Endometrial microvascular endothelial cells (primary cell): ENCODE results near the gene ZNF605. TPM values are rescaled to one million over a fixed set of nuclear protein-coding genes. Genes with fewer than 3 reads are reported as not detected.
"Not testable (repeated sequence)": the region's sequence is repeated elsewhere in the genome, so short reads cannot be mapped to it uniquely, and the experiment has no call there.

Source experiments
- in situ Hi-C: cut with HindIII; loops from 2 replicates; pipeline ENCODE4 v1.10.0; 2017; ENCODE audit warnings: low sequenced_read_pairs, low pct_unique_long_range_greater_than_20kb; ENCODE audit errors: inconsistent ontology term
- total RNA-seq: library from RNA; depleted of rRNA; stranded (reverse); fragments of >200 nt; gene quantifications from one replicate; pipeline ENCODE4 v1.2.3, GENCODE V29; 2015; ENCODE audit errors: inconsistent ontology term

The ZNF605 gene
- total RNA-seq, 1 donor from 2014 or later = 2.4 TPM

DNA sequence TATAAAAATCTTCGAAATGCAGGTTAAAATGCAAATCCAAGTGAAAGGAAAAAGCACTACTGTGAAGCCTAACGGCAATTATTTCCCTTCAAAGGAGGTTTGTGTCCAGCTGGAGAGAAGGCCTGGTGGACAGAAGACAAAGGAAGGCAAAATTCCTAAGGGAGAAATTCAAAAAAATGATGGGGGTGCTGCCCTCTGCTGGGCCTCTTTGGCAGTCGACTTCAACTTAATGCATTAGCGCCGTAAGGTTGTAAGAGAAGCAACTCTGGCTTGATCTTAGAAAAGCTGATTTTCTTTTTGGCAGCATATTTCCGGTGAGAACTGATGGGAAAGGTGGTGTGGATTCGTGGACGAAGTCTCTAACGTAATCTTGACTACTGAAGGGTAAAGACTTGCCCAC lies 34.4 kb downstream of the ZNF605 start:
- in situ Hi-C loops = no loop called here

DNA sequence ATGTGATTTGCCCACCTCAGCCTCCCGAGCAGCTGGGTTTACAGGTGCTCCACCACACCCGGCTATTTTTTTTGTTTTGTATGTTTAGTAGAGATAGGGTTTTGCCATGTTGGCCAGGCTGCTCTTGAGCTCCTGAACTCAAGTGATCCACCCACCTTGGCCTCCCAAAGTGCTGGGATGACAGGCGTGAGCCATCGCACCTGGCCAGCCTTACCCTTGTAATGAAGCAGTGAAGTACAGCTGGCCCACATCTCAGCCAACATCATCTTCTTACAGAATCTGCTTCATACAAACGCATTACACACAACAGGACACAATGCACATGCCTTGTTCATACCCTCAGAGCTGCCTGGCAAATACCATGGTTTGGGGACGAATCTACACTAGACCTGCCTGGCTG lies 37.4 kb downstream of the ZNF605 start:
- in situ Hi-C loops = loop anchor here (10.0 kb wide), 1 partner anchor 136 kb away; no protein-coding TSS in a partner anchor

DNA sequence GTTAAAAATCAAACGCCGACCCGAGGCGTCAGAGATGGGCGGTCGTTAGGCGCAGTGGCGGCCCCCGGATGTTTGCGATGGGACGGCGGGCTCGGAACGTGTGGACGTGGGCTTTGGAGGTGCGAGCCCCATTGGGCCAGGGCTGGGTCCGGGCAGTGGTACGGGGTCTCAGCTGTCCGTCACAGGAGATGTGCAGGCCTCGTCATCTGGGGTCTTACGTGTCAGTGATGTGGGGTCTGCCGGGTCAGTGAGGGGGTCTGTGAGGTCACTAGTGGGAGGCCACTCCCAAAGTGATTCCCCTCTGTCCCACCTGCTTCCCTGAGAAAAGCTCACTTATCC lies 47.1 kb downstream of the ZNF605 start:
- in situ Hi-C loops = no loop called here

DNA sequence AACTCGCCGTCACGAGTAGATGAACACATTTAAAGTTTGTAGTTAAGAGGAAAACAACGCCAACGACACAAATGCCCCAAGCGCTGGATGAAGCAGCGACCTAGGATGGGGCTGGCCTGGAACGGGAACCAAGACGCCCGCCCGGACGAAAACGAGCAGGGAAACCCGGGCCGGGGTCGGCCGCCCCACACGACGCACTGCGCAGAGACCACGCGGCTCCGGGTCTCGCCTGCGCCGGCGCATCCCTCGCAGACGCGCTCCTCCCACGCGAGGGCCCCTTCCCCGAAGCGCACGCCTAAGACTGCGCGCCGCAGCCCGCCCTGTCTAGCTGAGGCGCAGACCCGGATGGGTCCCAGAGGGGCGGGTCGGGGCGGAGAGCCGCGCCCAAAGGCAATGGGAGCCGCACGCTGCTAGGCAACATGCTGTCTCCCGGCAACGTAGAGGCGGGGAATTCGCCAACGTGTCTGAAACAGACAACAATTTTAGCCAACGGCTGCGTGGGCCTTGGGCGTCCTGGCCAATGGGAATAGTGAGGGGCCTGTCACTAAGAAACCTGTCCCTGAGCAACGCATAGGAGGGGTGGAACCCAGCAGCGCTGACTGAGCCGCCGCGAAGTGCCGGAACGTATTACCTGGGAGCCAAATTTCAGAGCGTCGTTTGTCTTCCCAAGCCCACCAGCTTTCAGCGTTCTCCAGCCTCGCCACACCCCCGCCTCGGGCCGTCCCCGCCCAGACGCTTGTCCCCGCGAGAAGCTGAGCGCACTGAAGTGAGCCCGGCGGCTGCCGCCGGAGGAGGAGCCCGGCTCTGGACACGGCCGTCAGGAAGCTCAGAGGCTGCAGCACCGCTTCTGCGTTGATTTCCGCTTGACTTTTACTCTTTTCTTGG lies 47.7 kb downstream of the ZNF605 start:
- in situ Hi-C loops = no loop called here

DNA sequence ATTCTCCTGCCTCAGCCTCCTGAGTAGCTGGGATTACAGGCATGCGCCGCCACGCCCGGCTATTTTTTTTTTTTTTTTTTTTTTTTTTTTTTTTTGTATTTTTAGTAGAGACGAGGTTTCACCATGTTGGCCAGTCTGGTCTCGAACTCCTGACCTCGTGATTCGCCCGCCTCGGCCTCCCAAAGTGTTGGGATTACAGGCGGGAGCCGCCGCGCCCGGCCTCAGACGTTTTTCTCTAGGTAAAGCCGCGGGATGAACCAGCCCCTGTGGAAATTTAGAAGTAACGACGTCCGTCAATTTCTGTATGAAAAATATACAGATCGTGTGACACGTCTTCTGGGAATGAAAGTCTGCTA lies 48.3 kb downstream of the ZNF605 start:
- in situ Hi-C loops = not testable (repeated sequence)

DNA sequence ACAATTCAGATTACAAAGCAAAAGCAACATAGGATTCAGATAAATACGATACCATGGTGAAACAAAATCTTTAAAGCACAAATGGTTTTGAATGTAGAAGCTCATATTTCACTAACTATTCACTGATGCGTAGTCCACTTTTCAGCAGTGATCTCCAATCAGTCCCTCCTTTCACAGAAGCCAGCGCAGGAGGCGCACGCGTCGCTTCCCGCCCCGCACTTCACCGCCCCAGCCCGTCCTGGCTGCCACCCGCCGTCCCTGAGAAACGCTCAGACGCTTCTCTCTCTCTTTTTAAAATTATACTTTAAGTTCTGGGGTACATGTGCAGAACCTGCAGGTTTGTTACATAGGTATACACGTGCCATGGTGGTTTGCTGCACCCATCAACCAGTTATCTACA lies 48.9 kb downstream of the ZNF605 start:
- in situ Hi-C loops = no loop called here

DNA sequence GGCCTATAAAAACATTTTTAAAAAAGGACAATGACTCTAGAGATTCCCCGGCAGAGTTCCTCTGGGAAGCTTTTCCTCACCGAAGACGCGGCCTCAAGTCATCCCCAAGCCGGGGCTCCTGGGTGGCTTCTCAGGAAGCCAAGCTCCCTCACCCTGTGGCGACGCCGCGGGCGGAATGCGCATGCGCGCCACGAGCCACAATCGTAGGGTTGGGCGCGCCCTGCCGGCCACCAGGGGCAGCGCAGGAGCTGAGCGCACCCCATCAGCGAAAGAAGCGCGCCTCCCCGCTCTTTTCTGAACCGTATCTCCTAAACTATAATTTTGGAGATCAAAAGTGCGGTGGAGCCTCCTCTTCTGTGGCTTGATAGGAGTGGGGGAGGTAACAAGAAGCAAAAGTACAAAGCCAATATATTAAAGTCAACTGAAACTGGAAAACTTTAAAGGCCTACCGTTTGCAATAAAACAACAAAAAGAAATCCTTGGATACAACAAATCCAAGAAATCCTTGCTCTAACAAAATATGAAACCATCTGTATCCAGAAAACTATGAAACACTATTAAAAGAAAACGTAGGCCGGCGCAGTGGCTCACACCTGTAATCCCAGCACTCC lies 51.3 kb downstream of the ZNF605 start:
- in situ Hi-C loops = no loop called here

DNA sequence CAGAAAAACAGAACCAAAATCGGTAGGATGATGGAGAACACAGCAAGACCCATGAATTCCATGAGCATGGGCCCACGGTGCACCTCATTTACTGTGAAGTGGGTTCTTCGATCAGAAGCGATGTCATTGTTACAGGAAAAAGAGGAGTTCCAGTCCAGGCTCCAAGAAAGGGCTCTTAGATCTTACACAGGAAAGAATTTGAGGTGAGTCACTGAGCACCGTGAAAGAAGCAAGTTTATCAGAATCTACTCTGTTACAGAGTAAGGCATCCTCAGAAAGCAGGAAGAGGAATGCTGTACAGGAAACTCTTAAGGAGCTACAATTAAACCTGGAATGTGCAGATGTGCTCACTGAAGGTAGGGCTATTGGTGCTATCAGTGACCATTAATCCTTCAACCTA lies 57.1 kb downstream of the ZNF605 start:
- in situ Hi-C loops = no loop called here

DNA sequence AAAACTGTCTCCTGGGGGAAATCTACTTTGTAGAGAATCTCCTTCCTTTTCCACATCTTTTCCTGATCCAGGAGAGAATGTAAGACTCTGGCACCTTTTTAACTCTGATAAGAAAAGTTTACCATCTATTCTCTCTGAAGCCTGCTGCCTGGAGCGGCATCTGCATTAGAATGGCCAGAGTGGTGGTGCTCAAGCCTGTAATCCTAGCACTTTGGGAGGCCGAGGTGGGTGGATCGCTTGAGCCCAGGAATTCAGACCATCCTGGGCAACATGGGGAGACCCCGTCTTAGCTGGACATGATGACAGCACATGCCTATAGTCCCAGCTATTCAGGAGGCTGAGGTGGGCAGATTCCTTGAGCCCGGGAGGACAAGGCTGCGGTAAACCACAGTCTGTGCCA lies 67.3 kb downstream of the ZNF605 start:
- in situ Hi-C loops = no loop called here

DNA sequence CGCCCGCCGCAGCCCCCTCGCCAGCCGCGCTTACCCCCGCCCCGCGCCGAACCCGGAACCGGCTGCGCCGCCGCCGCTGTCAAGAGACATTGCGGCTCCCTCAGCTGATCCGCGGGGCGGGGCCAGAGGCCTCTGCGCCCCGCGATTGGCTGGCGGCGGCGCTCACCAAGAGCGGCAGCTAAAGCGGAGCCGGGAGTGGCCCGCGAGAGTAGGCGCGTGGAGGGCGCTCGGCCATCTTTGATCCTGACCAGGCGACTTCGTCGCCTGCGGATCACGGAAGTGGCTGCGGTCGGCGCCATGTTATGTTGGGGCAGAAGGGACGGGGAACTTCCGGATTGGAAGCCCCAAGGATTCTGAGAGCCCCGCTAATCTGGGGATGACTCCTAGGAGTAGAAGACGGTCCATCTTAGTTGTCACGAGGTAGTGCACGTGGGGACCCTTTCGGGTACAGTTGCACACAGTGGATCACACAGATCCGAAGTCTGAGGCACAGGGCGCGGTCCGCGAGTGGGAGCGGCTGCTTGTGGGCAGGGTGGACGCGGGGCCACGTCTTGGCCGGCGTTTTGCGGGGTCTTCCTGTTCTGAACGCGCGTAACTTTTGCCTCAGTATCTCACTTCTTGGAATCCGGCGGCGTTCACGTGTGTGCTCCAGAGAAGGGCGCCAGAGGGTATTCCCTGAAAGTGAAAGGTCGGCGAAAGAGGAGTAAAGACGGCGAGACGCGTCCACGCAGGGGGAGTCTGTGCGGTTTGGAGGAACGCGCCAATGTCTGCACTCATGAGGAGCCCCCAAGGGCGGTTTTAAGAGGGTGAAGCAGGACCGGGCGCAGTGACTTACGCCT lies 68.4 kb downstream of the ZNF605 start, which contains the start of gene CHFR:
Gene CHFR (minus strand): TSS at position 93 of the 839 bp plus-strand sequence. CDS start 277 bp downstream, outside the sequence.
- in situ Hi-C loops = no loop called here

DNA sequence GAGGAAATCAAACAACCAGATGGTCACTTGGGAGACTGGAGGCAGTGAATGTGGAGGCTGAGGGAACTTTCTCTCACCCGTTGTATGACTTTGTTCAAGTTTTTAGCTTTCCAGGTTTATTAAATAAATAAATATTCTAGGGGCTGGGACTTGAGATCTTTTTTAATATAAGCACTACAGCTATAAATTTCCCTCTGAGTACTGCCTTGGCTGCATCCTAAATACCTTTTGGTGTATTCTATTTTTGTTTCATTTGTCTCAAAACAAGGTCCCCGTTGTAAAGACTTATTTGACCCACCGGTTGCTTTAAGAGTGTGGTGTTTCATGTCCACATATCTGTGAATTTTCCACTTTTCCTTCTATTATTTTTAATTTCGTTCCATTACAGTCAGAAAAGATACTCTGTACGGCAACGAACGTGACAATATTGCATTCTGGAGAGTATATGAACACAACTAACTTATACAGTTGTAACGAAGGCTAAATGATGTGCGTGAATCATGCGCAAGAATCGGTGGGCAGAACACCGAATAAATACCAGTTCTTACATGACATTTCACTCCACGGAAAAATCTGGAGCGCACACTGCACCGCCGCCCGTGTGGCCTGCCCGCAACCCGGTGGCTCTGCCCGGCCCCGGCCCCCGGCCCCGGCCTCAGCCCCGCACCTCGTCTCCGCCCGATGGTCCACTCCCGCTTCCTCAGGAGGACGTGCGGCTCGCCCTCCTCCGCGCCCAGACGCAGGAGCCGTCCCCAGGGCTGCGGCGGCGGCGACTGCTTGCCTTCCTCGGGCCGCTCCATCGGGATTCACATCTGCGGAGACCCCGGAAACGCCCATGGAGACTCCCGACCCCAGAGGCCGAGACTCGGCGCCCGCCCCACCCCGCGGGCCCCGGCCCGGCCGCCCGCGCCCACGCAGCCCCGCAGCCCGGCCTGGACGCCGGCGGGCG lies 69.3 kb downstream of the ZNF605 start:
- in situ Hi-C loops = no loop called here

DNA sequence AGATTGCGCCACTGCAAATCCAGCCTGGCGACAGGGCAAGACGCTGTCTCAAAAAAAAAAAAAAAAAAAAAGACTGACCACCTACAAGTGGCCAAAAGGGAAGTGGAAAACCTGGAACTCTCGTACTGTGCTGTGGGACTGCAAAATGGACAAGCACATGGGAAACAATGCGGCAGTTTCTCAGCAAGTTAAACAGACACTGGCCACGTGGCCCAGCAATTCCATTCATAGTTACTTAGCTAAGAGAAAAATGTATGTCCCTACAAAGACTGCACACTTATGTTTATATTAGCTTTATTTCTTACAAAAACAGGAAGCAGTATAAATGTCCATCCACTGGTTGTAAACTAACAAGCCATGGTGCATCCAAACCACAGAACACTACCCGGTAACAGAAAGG lies 74.3 kb downstream of the ZNF605 start:
- in situ Hi-C loops = no loop called here

DNA sequence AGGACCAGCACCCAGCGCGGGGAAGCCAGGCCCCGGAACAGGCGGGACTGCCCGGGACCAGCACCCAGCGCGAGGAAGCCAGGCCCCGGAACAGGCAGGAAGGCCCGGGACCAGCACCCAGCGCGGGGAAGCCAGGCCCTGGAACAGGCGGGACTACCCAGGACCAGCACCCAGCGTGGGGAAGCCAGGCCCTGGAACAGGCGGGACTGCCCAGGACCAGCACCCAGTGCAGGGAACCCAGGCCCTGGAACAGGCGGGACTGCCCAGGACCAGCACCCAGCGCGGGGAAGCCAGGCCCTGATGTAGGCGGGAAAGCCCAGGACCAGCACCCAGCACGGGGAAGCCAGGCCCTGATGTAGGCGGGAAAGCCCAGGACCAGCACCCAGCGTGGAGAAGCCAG lies 81.5 kb downstream of the ZNF605 start:
- in situ Hi-C loops = not testable (repeated sequence)

DNA sequence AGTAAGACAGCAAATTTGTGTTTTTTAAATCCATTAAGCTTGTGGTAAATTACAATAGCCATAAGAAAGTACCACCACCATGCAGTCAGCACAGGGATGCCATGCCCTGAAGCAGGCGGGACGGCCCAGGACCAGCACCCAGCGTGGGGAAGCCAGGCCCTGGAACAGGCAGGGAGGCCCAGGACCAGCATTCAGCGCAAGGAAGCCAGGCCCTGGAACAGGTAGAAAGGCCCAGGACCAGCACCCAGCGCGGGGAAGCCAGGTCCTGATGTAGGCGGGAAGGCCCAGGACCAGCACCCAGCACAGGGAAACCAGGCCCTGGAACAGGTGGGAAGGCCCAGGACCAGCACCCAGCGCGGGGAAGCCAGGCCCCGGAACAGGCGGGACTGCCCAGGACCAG lies 81.9 kb downstream of the ZNF605 start:
- in situ Hi-C loops = no loop called here

DNA sequence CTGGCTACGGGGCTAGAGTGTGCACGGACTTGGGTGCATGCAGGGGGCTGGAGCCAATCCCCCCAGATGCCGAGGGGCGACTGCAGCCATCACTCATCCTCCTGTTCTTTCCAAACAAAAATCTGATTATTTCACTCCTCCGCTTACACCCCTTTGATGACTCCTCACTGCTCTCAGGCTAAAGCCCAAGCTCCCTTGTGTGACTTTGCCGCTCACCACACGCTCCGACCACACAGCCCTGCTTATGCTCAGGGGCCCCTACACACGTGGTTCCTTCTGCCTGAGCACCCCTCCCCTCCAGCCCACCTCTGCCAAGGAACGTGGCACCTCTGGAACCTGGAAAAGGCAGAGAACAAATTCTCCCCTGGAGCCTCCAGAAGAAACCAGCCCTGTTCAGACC lies 82.4 kb downstream of the ZNF605 start:
- in situ Hi-C loops = no loop called here

DNA sequence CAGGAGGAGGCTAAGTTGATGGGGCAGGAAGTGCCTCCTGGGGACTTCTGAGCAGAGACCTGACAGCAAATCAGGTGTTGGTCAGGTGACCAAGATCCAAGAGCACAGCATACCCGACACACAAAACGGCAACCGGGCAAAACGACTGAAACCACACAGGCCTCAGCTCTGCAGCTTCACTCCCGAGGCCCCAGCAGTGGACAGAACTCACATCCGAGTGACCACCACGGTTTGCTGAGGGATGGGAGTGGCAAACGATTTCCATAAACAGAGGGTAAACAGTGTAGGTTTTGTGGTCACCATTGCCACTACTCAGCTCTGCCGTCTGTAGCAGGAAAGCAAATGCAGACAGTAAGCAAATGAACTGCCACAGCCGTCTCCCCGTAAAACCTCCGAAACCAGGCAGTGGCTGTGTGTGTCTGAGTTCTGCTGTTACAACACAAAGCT lies 83.1 kb downstream of the ZNF605 start:
- in situ Hi-C loops = no loop called here

DNA sequence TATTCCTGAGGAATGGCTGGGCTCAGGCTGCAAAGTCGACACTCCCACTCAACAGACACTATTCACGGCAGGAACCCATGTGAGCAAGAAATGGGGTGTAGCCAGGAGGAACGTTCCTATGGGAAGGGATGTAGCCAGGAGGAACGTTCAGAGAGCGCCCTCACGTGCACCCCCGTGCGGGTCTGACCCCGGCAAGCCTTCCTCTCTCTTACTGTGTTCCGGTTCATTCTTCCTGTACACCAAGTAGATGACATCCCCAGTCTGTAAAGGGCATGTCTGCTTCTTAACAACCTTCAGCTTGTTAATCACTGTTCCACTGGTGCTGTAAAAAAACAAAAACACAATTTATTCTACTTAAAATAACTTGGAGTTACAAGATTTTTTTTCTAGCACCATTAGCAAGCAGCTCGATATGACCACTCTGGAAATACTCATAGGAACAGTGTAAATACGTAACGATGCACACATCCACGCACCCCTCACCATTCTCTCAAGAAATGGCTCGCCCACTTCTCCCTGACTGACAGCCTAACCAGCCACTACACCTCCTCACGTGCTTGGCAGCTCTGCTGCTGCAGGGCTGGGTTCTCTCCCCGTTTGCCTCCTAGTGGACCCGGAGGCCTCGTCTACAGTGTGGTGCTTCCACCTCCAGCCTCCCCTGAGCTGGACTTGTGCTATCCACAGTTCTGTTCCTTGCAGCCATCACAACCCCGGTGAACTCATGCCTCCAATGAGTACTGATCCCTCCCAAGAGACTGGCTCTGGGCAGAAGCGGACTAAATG lies 83.8 kb downstream of the ZNF605 start:
- in situ Hi-C loops = no loop called here

DNA sequence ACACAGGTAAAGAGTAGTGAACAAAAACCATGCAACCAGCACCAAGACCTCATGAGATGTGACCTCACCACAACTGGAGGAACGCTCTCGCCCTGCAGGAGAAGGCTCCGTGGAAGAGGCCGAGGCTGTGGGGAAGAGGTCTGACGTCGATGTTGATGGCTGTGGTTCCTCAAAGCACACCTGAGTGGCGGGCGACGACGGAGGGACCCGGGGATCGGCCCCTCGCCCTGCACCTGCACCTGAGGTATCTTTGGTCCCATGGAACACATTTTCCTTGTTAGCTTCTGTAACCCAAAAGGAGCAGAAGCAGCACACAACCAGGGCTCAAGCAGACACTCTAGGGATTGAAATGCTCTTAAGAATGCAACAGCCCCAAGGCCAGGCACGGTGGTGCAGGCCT lies 86.6 kb downstream of the ZNF605 start:
- in situ Hi-C loops = no loop called here
